ENCODE measurements around the gene ZNG1B. TPM values are rescaled to one million over a fixed set of nuclear protein-coding genes. Genes with fewer than 3 reads are reported as not detected.
"Not testable (repeated sequence)": the region's sequence is repeated elsewhere in the genome, so short reads cannot be mapped to it uniquely, and the experiment has no call there.

The ZNG1B gene
- polyA plus RNA-seq, 1 donor (not counting 4 experiments of a cell fraction or from before 2014, with no cell fraction given), result 34.0 TPM

DNA sequence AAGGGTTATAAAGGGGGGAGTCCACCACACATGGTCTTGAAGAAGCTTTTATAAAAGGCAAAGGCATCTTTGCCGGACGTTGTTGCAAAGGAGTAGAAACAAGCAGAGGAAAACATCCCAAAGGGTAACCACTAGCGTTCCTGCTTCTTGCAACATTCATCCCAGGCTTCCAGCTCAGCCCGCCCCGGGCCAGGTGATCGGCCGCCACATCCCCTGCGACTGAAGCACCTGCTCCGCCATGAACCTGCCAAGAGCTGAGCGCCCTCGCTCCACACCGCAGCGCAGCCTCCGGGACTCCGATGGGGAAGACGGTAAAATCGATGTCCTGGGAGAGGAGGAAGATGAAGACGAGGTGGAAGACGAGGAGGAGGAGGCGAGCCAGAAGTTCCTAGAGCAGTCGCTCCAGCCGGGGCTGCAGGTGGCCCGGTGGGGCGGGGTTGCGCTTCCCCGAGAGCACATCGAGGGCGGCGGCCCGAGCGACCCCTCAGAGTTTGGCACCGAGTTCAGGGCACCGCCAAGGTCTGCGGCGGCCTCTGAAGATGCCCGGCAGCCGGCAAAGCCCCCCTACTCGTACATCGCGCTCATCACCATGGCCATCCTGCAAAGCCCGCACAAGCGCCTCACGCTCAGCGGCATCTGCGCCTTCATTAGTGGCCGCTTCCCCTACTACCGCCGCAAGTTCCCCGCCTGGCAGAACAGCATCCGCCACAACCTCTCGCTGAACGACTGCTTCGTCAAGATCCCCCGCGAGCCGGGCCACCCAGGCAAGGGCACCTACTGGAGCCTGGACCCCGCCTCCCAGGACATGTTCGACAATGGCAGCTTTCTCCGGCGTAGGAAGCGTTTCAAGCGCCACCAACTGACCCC, 61.8 kb downstream of the ZNG1B start:
- H3K9me3 ChIP-seq (ENCODE audit: control insufficient read depth, low read depth, low read length); dilution Hi-C loops (cut with MboI; ENCODE audit: extremely low pct_ligation_motif_present, low sequenced_read_pairs); DNase-seq (ENCODE audit: low read depth, low spot score); H3K4me1 ChIP-seq (ENCODE audit: control insufficient read depth, extremely low read depth, insufficient read depth, low read length); H3K9ac ChIP-seq (ENCODE audit: control insufficient read depth, extremely low read depth, insufficient read depth, low read length); H4K20me1 ChIP-seq (ENCODE audit: control insufficient read depth, extremely low read depth, insufficient read depth, low read length); H3K9me1 ChIP-seq (ENCODE audit: control insufficient read depth, extremely low read depth, insufficient read depth, low read length); H3K4me3 ChIP-seq (ENCODE audit: control insufficient read depth in 2 of 3, extremely low read depth in 1 of 3, insufficient read depth in 2 of 3, low read depth in 1 of 3, low read length in 3 of 3); H3K36me3 ChIP-seq (ENCODE audit: control insufficient read depth in 2 of 2, extremely low read depth in 1 of 2, insufficient read depth in 2 of 2, low read length in 2 of 2); H3K4me2 ChIP-seq (ENCODE audit: control insufficient read depth, extremely low read depth, insufficient read depth, low read depth, low read length); H2AFZ ChIP-seq (ENCODE audit: control insufficient read depth, low read length); FAIRE-seq; H3K27ac ChIP-seq (ENCODE audit: control insufficient read depth, insufficient read depth, low read length); H3K79me2 ChIP-seq (ENCODE audit: control insufficient read depth, insufficient read depth, low read length): not testable (repeated sequence)
- peaks cover 27% of the 10 kb centered on the region for H3K27me3 ChIP-seq (ENCODE audit: control insufficient read depth, extremely low read depth, insufficient read depth, low read length)
- peak; percentile 26 for TF ChIP-seq EZH2 (IDR thresholded peaks at IDR 0.05; ENCODE audit: low read length)

DNA sequence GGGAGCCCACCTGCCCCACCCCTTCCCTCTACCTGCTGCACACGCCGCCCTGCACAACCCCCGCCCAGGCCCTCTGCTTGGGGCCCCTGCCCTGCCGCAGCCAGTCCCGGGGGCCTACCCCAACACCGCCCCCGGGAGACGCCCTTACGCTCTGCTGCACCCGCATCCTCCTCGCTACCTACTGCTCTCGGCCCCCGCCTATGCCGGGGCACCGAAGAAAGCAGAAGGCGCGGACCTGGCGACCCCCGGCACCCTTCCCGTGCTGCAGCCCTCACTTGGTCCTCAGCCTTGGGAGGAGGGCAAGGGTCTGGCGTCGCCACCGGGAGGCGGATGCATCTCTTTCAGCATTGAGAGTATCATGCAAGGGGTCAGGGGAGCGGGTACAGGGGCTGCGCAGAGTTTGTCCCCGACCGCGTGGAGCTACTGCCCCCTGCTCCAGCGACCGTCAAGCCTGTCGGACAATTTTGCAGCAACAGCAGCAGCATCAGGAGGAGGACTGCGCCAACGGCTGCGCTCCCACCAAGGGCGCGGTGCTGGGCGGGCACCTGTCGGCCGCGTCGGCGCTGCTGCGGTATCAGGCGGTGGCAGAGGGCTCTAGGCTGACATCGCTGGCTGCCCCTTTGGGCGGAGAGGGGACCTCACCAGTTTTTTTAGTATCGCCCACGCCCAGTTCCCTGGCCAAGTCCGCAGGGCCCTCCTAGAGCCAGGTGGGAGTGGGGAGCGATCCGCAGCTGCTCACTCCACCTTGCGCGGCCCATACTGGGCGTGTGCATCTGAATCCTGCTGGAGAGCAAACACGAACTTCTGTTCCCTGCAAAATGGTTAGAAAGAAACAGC, 62.6 kb downstream of the ZNG1B start:
- H3K79me2 ChIP-seq (ENCODE audit: control insufficient read depth, insufficient read depth, low read length); H3K4me3 ChIP-seq (ENCODE audit: control insufficient read depth in 2 of 3, extremely low read depth in 1 of 3, insufficient read depth in 2 of 3, low read depth in 1 of 3, low read length in 3 of 3); dilution Hi-C loops (cut with MboI; ENCODE audit: extremely low pct_ligation_motif_present, low sequenced_read_pairs); H3K9me3 ChIP-seq (ENCODE audit: control insufficient read depth, low read depth, low read length); H3K27ac ChIP-seq (ENCODE audit: control insufficient read depth, insufficient read depth, low read length); H3K36me3 ChIP-seq (ENCODE audit: control insufficient read depth in 2 of 2, extremely low read depth in 1 of 2, insufficient read depth in 2 of 2, low read length in 2 of 2); H2AFZ ChIP-seq (ENCODE audit: control insufficient read depth, low read length); H3K4me1 ChIP-seq (ENCODE audit: control insufficient read depth, extremely low read depth, insufficient read depth, low read length); H3K9me1 ChIP-seq (ENCODE audit: control insufficient read depth, extremely low read depth, insufficient read depth, low read length); H3K4me2 ChIP-seq (ENCODE audit: control insufficient read depth, extremely low read depth, insufficient read depth, low read depth, low read length); FAIRE-seq; H4K20me1 ChIP-seq (ENCODE audit: control insufficient read depth, extremely low read depth, insufficient read depth, low read length); H3K9ac ChIP-seq (ENCODE audit: control insufficient read depth, extremely low read depth, insufficient read depth, low read length); DNase-seq (ENCODE audit: low read depth, low spot score): not testable (repeated sequence)
- H3K27me3 ChIP-seq (ENCODE audit: control insufficient read depth, extremely low read depth, insufficient read depth, low read length), result peaks cover 30% of the 10 kb centered on the region
- TF ChIP-seq EZH2 (IDR thresholded peaks at IDR 0.05; ENCODE audit: low read length), result peak; percentile 49

DNA sequence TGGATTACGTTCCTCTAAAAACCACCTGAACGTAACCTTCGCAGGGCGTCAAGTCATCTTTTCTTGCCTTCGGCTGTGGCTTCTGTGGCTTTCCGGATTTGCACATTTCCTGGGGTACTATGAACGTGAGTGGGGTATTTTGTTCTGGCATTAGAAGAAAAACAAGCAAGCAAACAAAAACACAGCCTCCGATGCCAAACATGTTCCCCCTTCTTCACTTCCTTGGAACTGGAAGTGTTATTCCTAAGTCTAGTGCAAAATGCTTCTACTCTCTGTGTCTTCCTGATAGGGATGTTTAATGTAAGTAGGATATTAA, 63.2 kb downstream of the ZNG1B start:
- not testable (repeated sequence) for H3K4me1 ChIP-seq (ENCODE audit: control insufficient read depth, extremely low read depth, insufficient read depth, low read length)

More for the DNA sequence above, 63.2 kb downstream of the ZNG1B start:
- H3K79me2 ChIP-seq (ENCODE audit: control insufficient read depth, insufficient read depth, low read length); H3K9me3 ChIP-seq (ENCODE audit: control insufficient read depth, low read depth, low read length); H3K27ac ChIP-seq (ENCODE audit: control insufficient read depth, insufficient read depth, low read length); H2AFZ ChIP-seq (ENCODE audit: control insufficient read depth, low read length); DNase-seq (ENCODE audit: low read depth, low spot score); H3K9me1 ChIP-seq (ENCODE audit: control insufficient read depth, extremely low read depth, insufficient read depth, low read length); FAIRE-seq; H4K20me1 ChIP-seq (ENCODE audit: control insufficient read depth, extremely low read depth, insufficient read depth, low read length); H3K9ac ChIP-seq (ENCODE audit: control insufficient read depth, extremely low read depth, insufficient read depth, low read length); H3K4me2 ChIP-seq (ENCODE audit: control insufficient read depth, extremely low read depth, insufficient read depth, low read depth, low read length); H3K4me3 ChIP-seq (ENCODE audit: control insufficient read depth in 2 of 3, extremely low read depth in 1 of 3, insufficient read depth in 2 of 3, low read depth in 1 of 3, low read length in 3 of 3); H3K36me3 ChIP-seq (ENCODE audit: control insufficient read depth in 2 of 2, extremely low read depth in 1 of 2, insufficient read depth in 2 of 2, low read length in 2 of 2); dilution Hi-C loops (cut with MboI; ENCODE audit: extremely low pct_ligation_motif_present, low sequenced_read_pairs): not testable (repeated sequence)
- H3K27me3 ChIP-seq (ENCODE audit: control insufficient read depth, extremely low read depth, insufficient read depth, low read length), result peaks cover 32% of the 10 kb centered on the region
